Activated CD4-positive, alpha-beta T cell treated with anti-CD3 and anti-CD28 coated beads, Interleukin-2, amount 50 U/mL, for 4 hours (primary cell): ENCODE data around the gene RALGPS1.

Source experiments
- DNase-seq, 2 experiments: peaks; one replicate each; pipeline ENCODE4 v3.0.0-alpha.2; 2020

The RALGPS1 gene

GRCh38 chr9:127022913-127023660, 108.5 kb downstream of the RALGPS1 start:
- DNase-seq, result no peak

GRCh38 chr9:127025042-127025441, 110.5 kb downstream of the RALGPS1 start:
- no peak for DNase-seq

- DNase-seq, result no peak
These were observed 113.1 kb downstream of the RALGPS1 start for GRCh38 chr9:127027694-127028093.

- no peak for DNase-seq
These were observed 115.0 kb downstream of the RALGPS1 start for GRCh38 chr9:127029548-127029947.

- DNase-seq, result no peak
These were observed 116.5 kb downstream of the RALGPS1 start for GRCh38 chr9:127030814-127031740.

GRCh38 chr9:127032256-127032655, 117.7 kb downstream of the RALGPS1 start:
- DNase-seq, result no peak

- DNase-seq, result no peak
These were observed 118.5 kb downstream of the RALGPS1 start for GRCh38 chr9:127033061-127033460.

GRCh38 chr9:127033789-127034188, 119.2 kb downstream of the RALGPS1 start:
- no peak for DNase-seq

- no peak for DNase-seq
These were observed 120.1 kb downstream of the RALGPS1 start for GRCh38 chr9:127034691-127035090.

- DNase-seq, result no peak
These were observed 120.8 kb downstream of the RALGPS1 start for GRCh38 chr9:127035423-127035822.

- no peak for DNase-seq
These were observed 121.4 kb downstream of the RALGPS1 start for GRCh38 chr9:127035948-127036347.

GRCh38 chr9:127036437-127036836, 121.9 kb downstream of the RALGPS1 start:
- DNase-seq, result no peak

- DNase-seq, result no peak
These were observed 123.9 kb downstream of the RALGPS1 start for GRCh38 chr9:127038531-127038930.

- DNase-seq, result no peak
These were observed 124.9 kb downstream of the RALGPS1 start for GRCh38 chr9:127039492-127039891.

- no peak for DNase-seq
These were observed 130.6 kb downstream of the RALGPS1 start for GRCh38 chr9:127045148-127045547.

- no peak for DNase-seq
These were observed 133.4 kb downstream of the RALGPS1 start for GRCh38 chr9:127047971-127048370.

- no peak for DNase-seq
These were observed 134.5 kb downstream of the RALGPS1 start for GRCh38 chr9:127049044-127049443.

GRCh38 chr9:127049581-127049980, 135.0 kb downstream of the RALGPS1 start:
- no peak for DNase-seq

GRCh38 chr9:127050152-127050551, 135.6 kb downstream of the RALGPS1 start:
- no peak for DNase-seq

GRCh38 chr9:127050591-127051001, 136.0 kb downstream of the RALGPS1 start:
- DNase-seq, result no peak

- DNase-seq, result no peak
These were observed 137.5 kb downstream of the RALGPS1 start for GRCh38 chr9:127051881-127052595.

GRCh38 chr9:127053057-127053821, 138.7 kb downstream of the RALGPS1 start:
- no peak for DNase-seq
